H9 (cell line): ENCODE measurements around the gene CORO2B. TPM values are rescaled to one million over a fixed set of nuclear protein-coding genes. Genes with fewer than 3 reads are reported as not detected.

ENCODE experiments used
- DNase-seq: peaks from one replicate; pipeline ENCODE4 v3.0.0-alpha.2; 2017
- H2AFZ ChIP-seq: one replicate; pipeline ENCODE4 v1.6.1; 2013; ENCODE audit warnings: mild to moderate bottlenecking, low read length, control low read depth, moderate library complexity
- H2AK5ac ChIP-seq: 2 replicates; pipeline ENCODE4 v1.6.1; 2013; ENCODE audit warnings: low read length, control low read depth, mixed read lengths; ENCODE audit not compliant: insufficient read length
- H2BK120ac ChIP-seq: one replicate; pipeline ENCODE4 v1.6.1; 2013; ENCODE audit warnings: low read depth, mild to moderate bottlenecking, low read length, control low read depth, inconsistent platforms; ENCODE audit not compliant: poor library complexity, severe bottlenecking
- H2BK12ac ChIP-seq: 2 replicates; pipeline ENCODE4 v1.6.1; 2013; ENCODE audit warnings: low read length, control low read depth, mixed read lengths, low read depth; ENCODE audit not compliant: insufficient read length
- H2BK15ac ChIP-seq: 2 replicates; pipeline ENCODE4 v1.6.1; 2013; ENCODE audit warnings: low read depth, low read length, control low read depth
- H2BK20ac ChIP-seq: one replicate; pipeline ENCODE4 v1.6.1; 2013; ENCODE audit warnings: low read depth, mild to moderate bottlenecking, low read length, control low read depth, inconsistent platforms; ENCODE audit not compliant: poor library complexity, severe bottlenecking
- H2BK5ac ChIP-seq: 2 replicates; pipeline ENCODE4 v1.6.1; 2013; ENCODE audit warnings: low read length, control low read depth, mixed read lengths; ENCODE audit not compliant: insufficient read length
- H3K14ac ChIP-seq: 2 replicates; pipeline ENCODE4 v1.6.1; 2013; ENCODE audit warnings: low read length, control low read depth; ENCODE audit not compliant: insufficient read depth
- H3K18ac ChIP-seq: 2 replicates; pipeline ENCODE4 v1.6.1; 2013; ENCODE audit warnings: low read depth, mild to moderate bottlenecking, mixed read lengths, low read length, control low read depth; ENCODE audit not compliant: insufficient read length
- H3K23ac ChIP-seq: 2 replicates; pipeline ENCODE4 v1.6.1; 2013; ENCODE audit warnings: low read length, control low read depth, mixed read lengths, low read depth; ENCODE audit not compliant: insufficient read length
- H3K23me2 ChIP-seq: 2 replicates; pipeline ENCODE4 v1.6.1; 2013; ENCODE audit warnings: low read depth, mild to moderate bottlenecking, mixed read lengths, low read length, control low read depth; ENCODE audit not compliant: insufficient read length, poor library complexity, severe bottlenecking
- H3K27ac ChIP-seq: 2 replicates; pipeline ENCODE4 v1.5.1; 2013; ENCODE audit warnings: low read length, control low read depth, mixed read lengths, low read depth; ENCODE audit not compliant: insufficient read length
- H3K27me3 ChIP-seq: 2 replicates; pipeline ENCODE4 v1.6.1; 2013; ENCODE audit warnings: low read length, control low read depth, inconsistent platforms; ENCODE audit not compliant: insufficient read depth
- H3K4ac ChIP-seq: 2 replicates; pipeline ENCODE4 v1.6.1; 2013; ENCODE audit warnings: low read depth, mild to moderate bottlenecking, control low read depth, inconsistent platforms, low read length, moderate library complexity
- H3K4me1 ChIP-seq: 2 replicates; pipeline ENCODE4 v1.6.1; 2013; ENCODE audit warnings: low read length, control low read depth, inconsistent platforms; ENCODE audit not compliant: insufficient read depth
- H3K4me2 ChIP-seq: 2 replicates; pipeline ENCODE4 v1.6.1; 2013; ENCODE audit warnings: low read length, control low read depth, mixed read lengths; ENCODE audit not compliant: insufficient read length, insufficient read depth
- H3K56ac ChIP-seq: 2 replicates; pipeline ENCODE4 v1.6.1; 2013; ENCODE audit warnings: low read depth, mild to moderate bottlenecking, mixed read lengths, low read length, control low read depth; ENCODE audit not compliant: insufficient read length
- H3K79me1 ChIP-seq: 2 replicates; pipeline ENCODE4 v1.6.1; 2013; ENCODE audit warnings: low read depth, mild to moderate bottlenecking, moderate library complexity, low read length, control low read depth, inconsistent platforms; ENCODE audit not compliant: insufficient read depth, poor library complexity, severe bottlenecking
- H3K79me2 ChIP-seq: 2 replicates; pipeline ENCODE4 v1.6.1; 2013; ENCODE audit warnings: low read length, control low read depth, inconsistent platforms; ENCODE audit not compliant: insufficient read depth
- H3K9ac ChIP-seq: 2 replicates; pipeline ENCODE4 v1.6.1; 2013; ENCODE audit warnings: low read length, control low read depth, mixed read lengths; ENCODE audit not compliant: insufficient read length; ENCODE audit errors: extremely low read depth
- H3K9me3 ChIP-seq: one replicate; pipeline ENCODE4 v1.6.1; 2013; ENCODE audit warnings: low read depth, low read length, inconsistent platforms; ENCODE audit not compliant: control insufficient read depth
- H3T11ph ChIP-seq: one replicate; pipeline ENCODE4 v1.6.1; 2013; ENCODE audit warnings: mild to moderate bottlenecking, low read length, control low read depth, inconsistent platforms
- H4K20me1 ChIP-seq: one replicate; pipeline ENCODE4 v1.6.1; 2013; ENCODE audit not compliant: control insufficient read depth, insufficient read length, insufficient read depth
- H4K5ac ChIP-seq: 2 replicates; pipeline ENCODE4 v1.6.1; 2013; ENCODE audit warnings: low read depth, mild to moderate bottlenecking, mixed read lengths, low read length, control low read depth; ENCODE audit not compliant: insufficient read length
- H4K8ac ChIP-seq: replicated peaks from 2 replicates; pipeline ENCODE4 v1.6.1; 2013; ENCODE audit warnings: low read length, control low read depth, mixed read lengths, low read depth; ENCODE audit not compliant: insufficient read length
- H4K91ac ChIP-seq: 2 replicates; pipeline ENCODE4 v1.6.1; 2013; ENCODE audit warnings: low read depth, mild to moderate bottlenecking, moderate library complexity, mixed read lengths, low read length, control low read depth; ENCODE audit not compliant: insufficient read length
- H3K27ac Mint-ChIP-seq, 3 experiments: 2 replicates in 2 of 3; 3 replicates in 1 of 3; pipeline ENCODE4 v1.8.0; 2020 to 2021; ENCODE audit warnings: mixed read lengths in 3 of 3, mild to moderate bottlenecking in 1 of 3, moderate library complexity in 1 of 3
- H3K27me3 Mint-ChIP-seq: 2 replicates; pipeline ENCODE4 v1.8.0; 2021; ENCODE audit warnings: low read depth, mild to moderate bottlenecking, moderate library complexity, mixed read lengths
- H3K36me3 Mint-ChIP-seq, 3 experiments: 2 replicates in 2 of 3; 3 replicates in 1 of 3; pipeline ENCODE4 v1.8.0; 2020 to 2021; ENCODE audit warnings: low read depth in 3 of 3, mixed read lengths in 3 of 3; ENCODE audit not compliant: insufficient read depth in 1 of 3
- H3K4me1 Mint-ChIP-seq, 2 experiments: 2 replicates each; pipeline ENCODE4 v1.8.0; 2020; ENCODE audit warnings: mixed read lengths in 2 of 2
- H3K4me3 Mint-ChIP-seq, 2 experiments: 2 replicates in 1 of 2; 3 replicates in 1 of 2; pipeline ENCODE4 v1.8.0; 2020 to 2021; ENCODE audit warnings: mild to moderate bottlenecking in 2 of 2, mixed read lengths in 2 of 2, moderate library complexity in 1 of 2
- H3K9me3 Mint-ChIP-seq, 2 experiments: 2 replicates in 1 of 2; 3 replicates in 1 of 2; pipeline ENCODE4 v1.8.0; 2020; ENCODE audit warnings: mild to moderate bottlenecking in 2 of 2, mixed read lengths in 2 of 2, moderate library complexity in 1 of 2
- WGBS: extraction: QIAGEN DNeasy Blood & Tissue Kit; methylation state at CpG from one replicate; pipeline ENCODE4 v1.1.7; 2013; ENCODE audit warnings: missing lambda C conversion rate, low lambda C conversion rate, mixed read lengths; ENCODE audit not compliant: insufficient read length; ENCODE audit errors: extremely low coverage; 5-methylcytosine and 5-hydroxymethylcytosine counted together
- total RNA-seq: library from RNA; stranded (reverse); gene quantifications from 2 replicates; pipeline ENCODE4 v1.2.1, GENCODE V29; 2021
- TF ChIP-seq, protein P1 (sequence below): fragments of 200-600 bp; sonication (generic); conservative IDR thresholded peaks from 3 replicates; pipeline ENCODE4 v1.8.0; 2021; ENCODE audit warnings: antibody characterized with exemption, mild to moderate bottlenecking

Gene CORO2B
- total RNA-seq, 1 experiment from 2014 or later: 3.1 TPM

DNA sequence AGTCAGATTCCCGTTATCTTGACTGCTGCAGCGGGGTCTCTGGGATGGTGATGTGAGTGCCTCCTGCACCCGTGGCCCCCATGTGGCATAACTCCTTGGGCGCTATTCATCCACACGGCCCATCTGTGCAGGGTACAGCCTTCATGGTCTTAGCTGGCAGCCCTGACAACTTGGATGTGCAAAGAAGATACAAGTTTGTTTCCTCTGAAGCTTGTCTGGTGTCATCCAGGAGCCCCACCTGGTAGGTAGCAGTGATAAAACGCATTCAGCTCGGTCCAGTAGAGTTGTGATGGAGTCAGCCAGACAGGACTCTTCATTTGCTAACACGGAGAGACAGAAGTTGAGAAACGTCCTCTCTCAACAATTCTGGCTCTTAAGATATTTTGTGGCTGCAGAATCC lies 53.3 kb downstream of the CORO2B start:
- TF ChIP-seq, protein P1, sequence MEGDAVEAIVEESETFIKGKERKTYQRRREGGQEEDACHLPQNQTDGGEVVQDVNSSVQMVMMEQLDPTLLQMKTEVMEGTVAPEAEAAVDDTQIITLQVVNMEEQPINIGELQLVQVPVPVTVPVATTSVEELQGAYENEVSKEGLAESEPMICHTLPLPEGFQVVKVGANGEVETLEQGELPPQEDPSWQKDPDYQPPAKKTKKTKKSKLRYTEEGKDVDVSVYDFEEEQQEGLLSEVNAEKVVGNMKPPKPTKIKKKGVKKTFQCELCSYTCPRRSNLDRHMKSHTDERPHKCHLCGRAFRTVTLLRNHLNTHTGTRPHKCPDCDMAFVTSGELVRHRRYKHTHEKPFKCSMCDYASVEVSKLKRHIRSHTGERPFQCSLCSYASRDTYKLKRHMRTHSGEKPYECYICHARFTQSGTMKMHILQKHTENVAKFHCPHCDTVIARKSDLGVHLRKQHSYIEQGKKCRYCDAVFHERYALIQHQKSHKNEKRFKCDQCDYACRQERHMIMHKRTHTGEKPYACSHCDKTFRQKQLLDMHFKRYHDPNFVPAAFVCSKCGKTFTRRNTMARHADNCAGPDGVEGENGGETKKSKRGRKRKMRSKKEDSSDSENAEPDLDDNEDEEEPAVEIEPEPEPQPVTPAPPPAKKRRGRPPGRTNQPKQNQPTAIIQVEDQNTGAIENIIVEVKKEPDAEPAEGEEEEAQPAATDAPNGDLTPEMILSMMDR: peak; percentile 4; the same call in 1 of the 3 replicates
- Histone ChIP-seq H4K91ac (no peak overlapping the region), H4K5ac (no peak overlapping the region), H3K4ac (no peak overlapping the region), H3K27me3 (no peaks in the 10 kb centered on the region), H2BK12ac (no peak overlapping the region), H4K20me1 (no peaks in the 10 kb centered on the region), H2BK20ac (no peak overlapping the region), H2BK120ac (no peak overlapping the region), H3K27ac (no peak overlapping the region), H3K23ac (no peak overlapping the region), H3K4me2 (no peak overlapping the region), H2AK5ac (no peak overlapping the region), H4K8ac (no peak overlapping the region), H2BK5ac (no peak overlapping the region), H3K9me3 (no peaks in the 10 kb centered on the region), H3T11ph (no peak overlapping the region), H3K23me2 (no peaks in the 10 kb centered on the region), H3K9ac (no peak overlapping the region), H3K18ac (no peak overlapping the region), H2BK15ac (no peak overlapping the region), H2AFZ (no peak overlapping the region), H3K79me1 (no peaks in the 10 kb centered on the region), H3K56ac (no peak overlapping the region), H3K14ac (no peak overlapping the region), H3K4me1 (no peaks in the 10 kb centered on the region; the same call in 1 of the 2 replicates), H3K79me2 (no peaks in the 10 kb centered on the region)
- no peak for DNase-seq
- no peaks in the 10 kb centered on the region; the same call in 1 of the 2 replicates for H3K27me3 Mint-ChIP-seq
- H3K4me3 Mint-ChIP-seq: no peak overlapping the region
- no peaks in the 10 kb centered on the region for H3K9me3 Mint-ChIP-seq
- peaks cover 13 to 20% of the 10 kb centered on the region in 2 experiments for H3K4me1 Mint-ChIP-seq
- peak overlapping the region in 1 of 3 experiments; percentile 71; a peak in 1 of 7 replicates for H3K27ac Mint-ChIP-seq
- WGBS: no CpG with 5 or more reads among the region's 9 CpGs
- H3K36me3 Mint-ChIP-seq: no peaks in the 10 kb centered on the region; a peak in 1 of 7 replicates
